Common myeloid progenitor, CD34-positive (primary cell): ENCODE measurements around the gene AKT3.

Experiments
- CTCF ChIA-PET: fragments of 350-600 bp; sonication (Branson Sonifier 250); formaldehyde crosslinking; loops from one replicate; lab custom pipeline; 2021; ENCODE audit warnings: antibody characterized with exemption; lab: Charles Lee
- POLR2A ChIA-PET: fragments of 350-600 bp; sonication (Branson Sonifier 250); formaldehyde crosslinking; loops from one replicate; lab custom pipeline; 2021; ENCODE audit warnings: antibody characterized with exemption; lab: Charles Lee
- DNase-seq, 3 donors: peaks; one replicate each; pipeline versions ENCODE4 v3.0.0 to v3.0.0-alpha.2; 2013
- H3K27ac ChIP-seq, 2 experiments: 1 replicate in 1 of 2; 2 replicates in 1 of 2; pipeline ENCODE4 v1.7.0; 2013; ENCODE audit warnings: inconsistent platforms in 2 of 2, low read length in 2 of 2, mild to moderate bottlenecking in 2 of 2, low read depth in 1 of 2, moderate library complexity in 1 of 2; ENCODE audit not compliant: severe bottlenecking in 2 of 2, insufficient read depth in 1 of 2, poor library complexity in 1 of 2
- H3K27me3 ChIP-seq, 5 experiments: replicated peaks in 2 of 5; 1 replicate in 3 of 5; 2 replicates in 2 of 5; pipeline versions ENCODE4 v1.6.1 to v1.7.0; 2013; ENCODE audit warnings: low read length in 4 of 5, mild to moderate bottlenecking in 2 of 5, moderate library complexity in 2 of 5, inconsistent platforms in 1 of 5; ENCODE audit not compliant: insufficient read depth in 5 of 5, control insufficient read depth in 4 of 5
- H3K36me3 ChIP-seq, 4 experiments: 1 replicate in 2 of 4; 2 replicates in 2 of 4; pipeline versions ENCODE4 v1.6.1 to v1.7.0; 2013; ENCODE audit warnings: low read length in 3 of 4, control low read depth in 1 of 4, mild to moderate bottlenecking in 1 of 4; ENCODE audit not compliant: control insufficient read depth in 4 of 4, insufficient read depth in 4 of 4
- H3K4me1 ChIP-seq, 4 experiments: 1 replicate in 3 of 4; 2 replicates in 1 of 4; pipeline versions ENCODE4 v1.6.1 to v1.7.1; 2013; ENCODE audit warnings: low read length in 3 of 4, mild to moderate bottlenecking in 3 of 4, control low read depth in 1 of 4, inconsistent platforms in 1 of 4, moderate library complexity in 1 of 4; ENCODE audit not compliant: control insufficient read depth in 4 of 4, insufficient read depth in 4 of 4; ENCODE audit errors: control extremely low read depth in 1 of 4
- H3K4me3 ChIP-seq, 7 experiments: 1 replicate in 4 of 7; 2 replicates in 3 of 7; pipeline versions ENCODE4 v1.5.1 to v1.7.0; 2013; ENCODE audit warnings: mild to moderate bottlenecking in 7 of 7, low read length in 6 of 7, moderate library complexity in 6 of 7, inconsistent platforms in 2 of 7, low read depth in 2 of 7, control low read depth in 1 of 7; ENCODE audit not compliant: insufficient read depth in 4 of 7, control insufficient read depth in 1 of 7; ENCODE audit errors: extremely low read depth in 1 of 7
- H3K9me3 ChIP-seq, 5 experiments: 1 replicate in 4 of 5; 2 replicates in 1 of 5; pipeline versions ENCODE4 v1.6.1 to v1.7.1; 2013; ENCODE audit warnings: low read length in 4 of 5, mild to moderate bottlenecking in 2 of 5, inconsistent platforms in 1 of 5, low read depth in 1 of 5, moderate library complexity in 1 of 5; ENCODE audit not compliant: control insufficient read depth in 4 of 5, insufficient read depth in 2 of 5; ENCODE audit errors: control extremely low read depth in 1 of 5
- WGBS: methylation state at CpG from one replicate; pipeline ENCODE4 v1.1.5; 2013; ENCODE audit not compliant: insufficient coverage; 5-methylcytosine and 5-hydroxymethylcytosine counted together

AKT3 gene

GRCh38 chr1:243489158-243489527 lies 360.9 kb downstream of the AKT3 start:
- no peaks in the 10 kb centered on the region for H3K27me3 ChIP-seq
- DNase-seq: no peak
- no peaks in the 10 kb centered on the region for H3K9me3 ChIP-seq
- CTCF ChIA-PET: no interaction called here
- WGBS: 98% methylated on average over 19 of the region's 24 CpGs
- POLR2A ChIA-PET: no interaction called here
- H3K36me3 ChIP-seq: peaks cover 6 to 41% (median 26%) of the 10 kb centered on the region in 4 experiments
- no peaks in the 10 kb centered on the region for H3K4me1 ChIP-seq
- H3K27ac ChIP-seq: no peak overlapping the region
- H3K4me3 ChIP-seq: no peak overlapping the region

GRCh38 chr1:243488459-243489157 lies 361.4 kb downstream of the AKT3 start:
- H3K4me1 ChIP-seq: peaks cover 0 to under 1% (median 0%) of the 10 kb centered on the region in 4 experiments
- CTCF ChIA-PET: interaction anchor here (0.9 kb wide), 1 partner anchor 19 kb away, joined by 4 read pairs; no protein-coding TSS in a partner anchor
- WGBS: 98% methylated on average over 19 of the region's 20 CpGs
- no peaks in the 10 kb centered on the region for H3K27me3 ChIP-seq
- no peaks in the 10 kb centered on the region for H3K9me3 ChIP-seq
- H3K27ac ChIP-seq: no peak overlapping the region
- no peak for DNase-seq
- H3K4me3 ChIP-seq: no peak overlapping the region
- POLR2A ChIA-PET: no interaction called here
- peaks cover 6 to 38% (median 25%) of the 10 kb centered on the region in 4 experiments for H3K36me3 ChIP-seq

- Histone ChIP-seq H3K4me3 (no peak overlapping the region), H3K36me3 (peaks cover 6 to 36% (median 24%) of the 10 kb centered on the region in 4 experiments), H3K27me3 (no peaks in the 10 kb centered on the region), H3K4me1 (peaks cover 0 to 9% (median 8%) of the 10 kb centered on the region in 4 experiments), H3K9me3 (no peaks in the 10 kb centered on the region), H3K27ac (no peak overlapping the region)
- CTCF ChIA-PET: interaction anchor here (0.9 to 1.4 kb wide), 2 partner anchors 8 to 20 kb away, joined by 3 to 4 read pairs; no protein-coding TSS in a partner anchor
- WGBS: 97% methylated on average over 37 of the region's 40 CpGs
- POLR2A ChIA-PET: no interaction called here
- no peak for DNase-seq
These were observed 362.3 kb downstream of the AKT3 start for GRCh38 chr1:243487649-243488227.

DNA sequence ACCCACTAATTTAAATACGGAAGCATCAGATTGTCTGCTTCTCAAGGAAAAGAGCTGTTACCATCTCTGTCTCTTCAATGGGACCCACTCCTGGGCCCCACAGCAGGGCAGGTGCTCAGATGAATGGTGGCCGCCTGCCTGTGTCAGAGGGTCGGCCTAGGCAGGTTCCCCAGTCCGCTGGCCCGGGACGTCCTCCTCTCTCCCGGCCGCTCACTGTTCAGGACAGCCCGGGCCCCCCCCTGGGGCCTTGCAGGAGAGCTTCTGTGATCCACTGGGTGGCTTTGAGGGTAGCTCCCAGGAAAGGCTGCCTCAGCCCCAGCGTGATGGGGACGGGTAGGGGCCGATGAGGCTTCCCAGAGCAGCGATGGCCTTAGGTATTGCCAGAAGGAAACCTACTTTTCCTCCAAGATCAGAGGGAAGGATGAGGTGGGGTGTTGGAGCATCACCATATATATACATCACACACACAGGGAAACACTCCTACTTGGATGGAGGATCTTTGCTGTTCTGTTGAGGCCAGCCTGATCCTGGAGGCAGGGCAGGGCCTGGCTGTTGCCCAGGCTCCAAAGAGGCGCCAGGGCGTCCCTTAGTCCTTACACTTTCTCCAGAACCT lies 362.9 kb downstream of the AKT3 start:
- POLR2A ChIA-PET: no interaction called here

DNA sequence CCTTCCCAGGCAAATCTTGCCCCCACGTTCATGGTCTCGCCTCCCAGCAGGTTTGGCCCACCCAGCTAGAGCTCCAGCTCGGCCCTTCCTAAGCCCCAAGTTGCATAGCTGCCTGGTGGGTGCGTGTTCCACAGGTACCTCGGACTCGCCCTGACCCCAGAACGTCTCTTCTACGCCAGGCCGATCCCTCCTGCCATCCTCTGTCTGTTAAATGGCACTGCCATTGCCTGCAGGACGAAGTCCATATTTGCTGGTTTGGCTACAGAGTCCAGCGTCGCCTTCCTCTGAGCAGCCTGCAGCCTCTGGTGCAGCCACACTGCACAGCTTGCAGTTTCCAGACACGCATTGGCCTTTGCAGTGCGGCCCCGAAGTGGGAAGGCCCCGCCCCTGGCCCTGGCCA lies 366.1 kb downstream of the AKT3 start:
- WGBS: 97% methylated on average over 16 of the region's 16 CpGs
- H3K9me3 ChIP-seq: no peaks in the 10 kb centered on the region
- H3K27me3 ChIP-seq: no peaks in the 10 kb centered on the region
- H3K4me3 ChIP-seq: no peak overlapping the region
- H3K36me3 ChIP-seq: peaks cover 0 to 12% (median 8%) of the 10 kb centered on the region in 4 experiments
- CTCF ChIA-PET: interaction anchor here (0.9 to 1.0 kb wide), 3 partner anchors 8 to 95 kb away, joined by 3 read pairs; no protein-coding TSS in a partner anchor
- POLR2A ChIA-PET: no interaction called here
- peaks cover 0 to 16% (median 15%) of the 10 kb centered on the region in 4 experiments for H3K4me1 ChIP-seq
- no peak for DNase-seq
- no peak overlapping the region for H3K27ac ChIP-seq

More for the DNA sequence above, 362.9 kb downstream of the AKT3 start:
- H3K27me3 ChIP-seq: no peaks in the 10 kb centered on the region
- DNase-seq: no peak
- no peak overlapping the region for H3K4me3 ChIP-seq
- H3K9me3 ChIP-seq: no peaks in the 10 kb centered on the region
- CTCF ChIA-PET: interaction anchor here (1.4 kb wide), 1 partner anchor 9 kb away, joined by 3 read pairs; no protein-coding TSS in a partner anchor
- 97% methylated on average over 9 of the region's 15 CpGs for WGBS
- no peak overlapping the region for H3K27ac ChIP-seq
- peaks cover 0 to 14% (median 14%) of the 10 kb centered on the region in 4 experiments for H3K4me1 ChIP-seq
- H3K36me3 ChIP-seq: peaks cover 6 to 36% (median 24%) of the 10 kb centered on the region in 4 experiments

DNA sequence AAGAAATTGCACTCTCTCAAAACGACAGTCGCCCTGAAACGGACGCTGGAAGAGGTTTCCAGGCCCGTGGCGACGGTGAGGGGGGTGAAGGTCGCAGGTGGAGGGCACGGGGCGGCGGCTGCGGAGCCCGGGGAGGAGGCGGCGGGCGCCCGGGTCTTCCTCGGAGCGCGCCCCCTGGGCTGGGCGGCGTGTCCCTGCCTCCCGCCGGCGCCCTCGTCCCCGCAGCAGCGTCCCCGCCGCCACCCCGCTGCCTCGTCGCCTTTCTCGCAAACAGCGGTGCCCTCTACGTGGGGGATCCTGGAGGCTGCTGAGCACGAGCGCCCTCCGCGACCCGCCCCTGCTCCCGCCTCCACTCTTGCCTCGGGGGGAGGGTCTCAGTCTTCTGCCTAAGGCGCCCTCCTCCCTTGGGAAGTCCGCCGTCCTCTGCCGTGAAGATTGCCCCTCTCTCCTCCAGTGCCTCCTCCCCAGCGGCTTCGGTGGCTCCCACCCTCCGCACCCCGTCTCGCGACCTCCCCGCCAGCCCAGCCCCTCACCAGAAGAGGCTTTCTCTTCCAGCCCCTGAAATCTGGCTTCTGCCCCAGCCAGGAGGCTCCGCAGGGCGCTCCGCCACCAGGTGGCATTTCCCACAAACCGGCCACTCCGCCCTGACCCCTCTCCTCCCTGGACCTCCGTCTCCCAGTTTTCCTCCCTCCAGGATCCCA lies 366.8 kb downstream of the AKT3 start:
- WGBS: 10% methylated on average over 56 of the region's 60 CpGs
- peak in 2 of 3 donors; percentile 25 to 42 for DNase-seq
- no peak overlapping the region for H3K27ac ChIP-seq
- H3K4me3 ChIP-seq: peak overlapping the region; percentile 4 to 79 (median 62)
- ChIA-PET CTCF (interaction anchor here (0.9 to 1.0 kb wide), 4 partner anchors 9 to 94 kb away, joined by 3 read pairs; no protein-coding TSS in a partner anchor), POLR2A (no interaction called here)
- H3K9me3 ChIP-seq: no peaks in the 10 kb centered on the region
- H3K36me3 ChIP-seq: peaks cover 0 to 7% (median 6%) of the 10 kb centered on the region in 4 experiments
- no peaks in the 10 kb centered on the region for H3K27me3 ChIP-seq
- peaks cover 0 to 16% (median 15%) of the 10 kb centered on the region in 4 experiments for H3K4me1 ChIP-seq
